Pancreas (tissue), 10 donors: ENCODE data around the gene PIAS4. TPM values are rescaled to one million over a fixed set of nuclear protein-coding genes. Genes with fewer than 3 reads are reported as not detected.

ENCODE experiments used
- ATAC-seq, 4 donors: fragments of 200-7000 bp; cut with Tn5 transposase; one replicate each; pipeline versions ENCODE4 v1.8.0 to v1.9.1; 2020; ENCODE audit warnings: mild to moderate bottlenecking in 4 of 4, moderate library complexity in 4 of 4
- DNase-seq, 6 donors: peaks; one replicate each; pipeline ENCODE4 v3.0.0-alpha.2; 2020
- FAIRE-seq: peaks from 2 replicates; lab custom pipeline; 2012; peaks lifted over from hg19 to GRCh38; lab: Jason Lieb, UNC
- H3K27ac ChIP-seq, 4 donors: fragments of 200-600 bp; sonication (generic); 1 replicate in 3 of 4; 2 replicates in 1 of 4; pipeline versions ENCODE4 v1.5.0 to v1.8.0; 2020
- H3K27me3 ChIP-seq, 4 donors: fragments of 200-600 bp; one replicate each; pipeline ENCODE4 v1.8.0; 2021
- H3K36me3 ChIP-seq, 3 donors: fragments of 200-600 bp; sonication (generic) in 1 of 3; one replicate each; pipeline versions ENCODE4 v1.5.0 to v1.8.0; 2020 to 2021
- H3K4me1 ChIP-seq, 3 donors: fragments of 200-600 bp; one replicate each; pipeline ENCODE4 v1.8.0; 2021
- H3K4me3 ChIP-seq, 4 donors: fragments of 200-600 bp; sonication (generic) in 2 of 4; one replicate each; pipeline versions ENCODE4 v1.5.0 to v1.8.0; 2020 to 2021
- H3K9me3 ChIP-seq, 4 donors: fragments of 200-600 bp; one replicate each; pipeline ENCODE4 v1.8.0; 2021
- WGBS, 2 donors: extraction: QIAGEN DNeasy Blood & Tissue Kit; methylation state at CpG; one replicate each; pipeline ENCODE4 v1.1.7; 2013; 5-methylcytosine and 5-hydroxymethylcytosine counted together
- intact Hi-C, 3 donors: fragments of 100-400 bp; cut with DNase I; formaldehyde crosslinking; loops; one replicate each; pipeline versions ENCODE4 v1.11.1 to v1.14.2; 2022
- polyA plus RNA-seq, 2 donors: library from polyadenylated mRNA; stranded (reverse); fragments of 200-250 nt; gene quantifications; one replicate each; pipeline ENCODE4 v1.2.3, GENCODE V29; 2013
- total RNA-seq, 6 donors: library from RNA; stranded (reverse); fragmentation: NEBNext Ultra II Directional in 4 of 6; extraction: Animal tissue kit (Norgen Biotek cat#: 25700) in 4 of 6; gene quantifications; one replicate each; pipeline versions ENCODE4 v1.2.1 to v1.2.4, GENCODE V29; 2021 to 2023
- TF ChIP-seq, protein P1 (sequence below), 4 donors: fragments of 200-600 bp; sonication (generic) in 3 of 4; IDR thresholded peaks; one replicate each; pipeline versions ENCODE4 v1.5.0 to v1.8.0; 2021; ENCODE audit warnings: antibody characterized with exemption in 4 of 4
- donor health status: healthy with polysubstance abuse.
- donor health status: DM: no; HTN: no; CAD: no; lungs with moderate emphysema.
- donor health status: DM: no; HTN: no; CAD: no.
- donor health status: control.
- donor health status: control.
- donor health status: Bipolar disorder and iron deficiency.
- donor health status: DM: yes; HTN: yes; CAD: no.
- donor health status: DM: no; HTN: no; CAD: no.
- donor health status: DM: no; HTN: no; CAD: no.
- donor health status: DM: yes; HTN: yes; CAD: no.

The PIAS4 gene
- total and polyA plus RNA-seq, 8 donors: 12.8 to 25.3 (median 15.4) TPM

DNA sequence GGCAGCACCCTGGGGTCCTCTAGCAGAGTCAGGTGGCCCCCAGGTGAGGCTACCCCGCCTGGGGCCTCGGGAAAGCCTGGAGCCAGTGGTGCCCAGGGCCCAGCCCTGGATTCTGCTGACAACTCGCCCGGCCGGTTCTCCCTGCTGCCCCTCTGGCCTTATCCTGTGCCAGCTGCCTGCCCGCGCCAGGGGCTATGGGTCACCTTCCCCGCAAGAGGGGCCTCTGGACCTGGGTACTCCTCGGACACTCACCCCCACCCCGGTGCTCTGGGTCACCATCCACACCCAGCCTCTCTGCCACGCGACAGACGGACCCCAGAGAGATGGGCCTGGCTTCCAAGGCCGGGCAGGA lies 35.2 kb downstream of the PIAS4 start:
- ATAC-seq (peak; percentile 84 to 95 (median 88)), FAIRE-seq (no peak), DNase-seq (peak; percentile 71 to 90 (median 78))
- Histone ChIP-seq H3K27me3 (no peaks in the 10 kb centered on the region), H3K9me3 (no peaks in the 10 kb centered on the region), H3K36me3 (peaks cover 0 to 4% (median 0%) of the 10 kb centered on the region in 3 donors), H3K4me3 (no peak overlapping the region), H3K4me1 (peaks cover 10 to 14% (median 12%) of the 10 kb centered on the region in 3 donors), H3K27ac (peak overlapping the region; percentile 52 to 79 (median 60))
- 19 to 21% methylated on average over 10 to 14 of the region's 14 CpGs for WGBS, 2 donors
- intact Hi-C loops: no loop called here
- TF ChIP-seq, protein P1, sequence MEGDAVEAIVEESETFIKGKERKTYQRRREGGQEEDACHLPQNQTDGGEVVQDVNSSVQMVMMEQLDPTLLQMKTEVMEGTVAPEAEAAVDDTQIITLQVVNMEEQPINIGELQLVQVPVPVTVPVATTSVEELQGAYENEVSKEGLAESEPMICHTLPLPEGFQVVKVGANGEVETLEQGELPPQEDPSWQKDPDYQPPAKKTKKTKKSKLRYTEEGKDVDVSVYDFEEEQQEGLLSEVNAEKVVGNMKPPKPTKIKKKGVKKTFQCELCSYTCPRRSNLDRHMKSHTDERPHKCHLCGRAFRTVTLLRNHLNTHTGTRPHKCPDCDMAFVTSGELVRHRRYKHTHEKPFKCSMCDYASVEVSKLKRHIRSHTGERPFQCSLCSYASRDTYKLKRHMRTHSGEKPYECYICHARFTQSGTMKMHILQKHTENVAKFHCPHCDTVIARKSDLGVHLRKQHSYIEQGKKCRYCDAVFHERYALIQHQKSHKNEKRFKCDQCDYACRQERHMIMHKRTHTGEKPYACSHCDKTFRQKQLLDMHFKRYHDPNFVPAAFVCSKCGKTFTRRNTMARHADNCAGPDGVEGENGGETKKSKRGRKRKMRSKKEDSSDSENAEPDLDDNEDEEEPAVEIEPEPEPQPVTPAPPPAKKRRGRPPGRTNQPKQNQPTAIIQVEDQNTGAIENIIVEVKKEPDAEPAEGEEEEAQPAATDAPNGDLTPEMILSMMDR (IDR thresholded peaks at IDR 0.05): no peak

DNA sequence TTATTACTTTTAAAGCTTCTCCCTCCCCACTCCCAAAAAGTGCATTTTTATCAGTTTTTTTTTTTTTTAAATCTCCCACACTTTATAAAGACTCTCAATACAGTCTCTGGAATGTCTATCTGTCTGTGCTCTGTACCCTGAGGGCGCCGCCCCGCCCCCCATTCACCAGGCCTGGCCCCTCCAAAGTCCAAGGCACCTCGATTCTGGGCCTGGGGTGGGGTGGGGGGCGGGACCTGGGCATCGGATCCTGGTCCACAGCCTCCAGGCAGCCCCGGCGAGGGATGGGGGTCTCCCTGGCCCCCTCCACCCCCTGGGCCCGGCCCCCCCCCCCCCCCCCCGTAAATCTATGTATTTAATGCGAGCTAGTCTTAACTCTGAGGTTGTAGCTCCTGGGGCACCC lies 35.9 kb downstream of the PIAS4 start:
- no peak for FAIRE-seq
- H3K36me3 ChIP-seq: no peaks in the 10 kb centered on the region
- peaks cover 10 to 14% (median 12%) of the 10 kb centered on the region in 3 donors for H3K4me1 ChIP-seq
- DNase-seq: peak in 1 of 6 donors; percentile 32
- 72 to 74% methylated on average over 11 of the region's 11 CpGs for whole genome bisulfite sequencing, 2 donors
- no peak overlapping the region for H3K4me3 ChIP-seq
- TF ChIP-seq, protein P1 (IDR thresholded peaks at IDR 0.05): no peak
- intact Hi-C loops: no loop called here
- no peak for ATAC-seq
- peak overlapping the region in 1 of 4 donors; percentile 79 for H3K27ac ChIP-seq
- no peaks in the 10 kb centered on the region for H3K9me3 ChIP-seq
- no peaks in the 10 kb centered on the region for H3K27me3 ChIP-seq

DNA sequence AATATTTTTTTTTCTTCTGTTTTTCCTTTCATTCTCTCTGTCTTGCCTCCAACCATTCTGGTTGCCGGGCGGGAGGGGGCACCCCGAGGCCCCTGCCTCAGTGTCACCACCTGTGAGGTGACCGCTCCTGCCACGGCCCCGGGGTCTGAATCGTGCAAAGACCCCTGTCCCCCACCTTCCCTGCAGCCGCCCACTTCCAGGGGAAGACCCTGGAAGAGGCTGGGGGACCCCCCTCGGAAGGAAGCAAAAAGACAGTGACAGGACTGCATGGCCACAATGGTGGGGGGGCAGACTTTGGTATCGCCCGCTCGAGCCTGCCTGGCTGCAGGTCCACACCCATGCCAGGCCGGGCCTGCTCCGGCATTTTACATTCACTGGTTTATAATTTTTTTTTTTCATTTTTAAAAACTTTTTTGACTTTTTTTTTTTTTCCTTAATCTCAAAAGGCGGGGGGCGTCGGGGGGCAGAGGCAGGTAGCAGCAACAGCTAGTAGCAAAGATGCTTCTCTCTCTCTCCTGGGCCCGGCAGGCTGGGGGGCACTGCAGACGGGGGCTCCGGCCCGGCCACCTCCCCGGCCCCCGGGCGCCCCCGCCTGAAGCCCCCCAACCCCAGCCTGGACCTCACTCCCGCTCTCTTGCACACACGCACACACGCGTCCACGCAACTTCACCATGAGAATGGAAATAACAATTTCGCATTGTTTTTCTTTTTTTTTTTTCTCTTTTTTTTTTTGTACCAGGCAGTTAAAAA lies 36.6 kb downstream of the PIAS4 start:
- 84 to 86% methylated on average over 31 of the region's 31 CpGs for WGBS, 2 donors
- no peak overlapping the region for H3K27ac ChIP-seq
- ATAC-seq: no peak
- no peaks in the 10 kb centered on the region for H3K36me3 ChIP-seq
- DNase-seq: peak in 1 of 6 donors; percentile 31
- H3K4me3 ChIP-seq: no peak overlapping the region
- peaks cover 10 to 14% (median 12%) of the 10 kb centered on the region in 3 donors for H3K4me1 ChIP-seq
- H3K27me3 ChIP-seq: no peaks in the 10 kb centered on the region
- no peak for FAIRE-seq
- H3K9me3 ChIP-seq: no peaks in the 10 kb centered on the region
- TF ChIP-seq, protein P1 (IDR thresholded peaks at IDR 0.05): no peak
- intact Hi-C loops: no loop called here

DNA sequence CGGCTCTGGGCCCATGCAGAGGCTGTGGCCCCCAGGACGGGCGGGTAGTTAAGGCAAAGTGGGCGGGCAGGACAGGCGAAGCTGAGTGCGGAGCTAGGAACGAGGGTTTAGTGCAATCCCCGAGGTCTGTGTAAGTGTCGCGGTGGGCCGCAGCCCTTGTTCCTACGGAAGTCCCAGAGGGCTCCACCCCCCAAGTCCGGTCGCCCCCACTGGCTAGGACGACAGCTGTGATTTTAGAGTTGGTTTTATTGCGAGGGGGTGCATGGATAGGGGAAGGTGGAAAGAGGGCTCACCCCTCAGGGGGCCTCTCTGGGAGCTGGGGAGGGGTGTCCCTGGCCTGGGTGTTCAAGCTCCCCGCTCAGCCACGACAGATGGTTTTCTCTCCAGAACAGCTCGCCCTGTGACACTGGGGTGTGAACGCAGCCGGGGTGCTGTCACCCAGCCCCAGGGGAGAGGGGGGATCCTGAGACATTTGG lies 37.5 kb downstream of the PIAS4 start:
- Histone ChIP-seq H3K4me3 (no peak overlapping the region), H3K27me3 (no peaks in the 10 kb centered on the region), H3K36me3 (no peaks in the 10 kb centered on the region), H3K4me1 (peaks cover 10 to 14% (median 12%) of the 10 kb centered on the region in 3 donors), H3K27ac (no peak overlapping the region), H3K9me3 (no peaks in the 10 kb centered on the region)
- TF ChIP-seq, protein P1 (IDR thresholded peaks at IDR 0.05): no peak
- FAIRE-seq (no peak), DNase-seq (no peak), ATAC-seq (no peak)
- 83 to 87% methylated on average over 19 to 21 of the region's 21 CpGs for WGBS, 2 donors
- intact Hi-C loops: no loop called here
